ENCODE results near the gene HAS3.

GRCh38 chr16:69114346-69114975 lies 9.0 kb downstream of the HAS3 start:
- no peak for TF ChIP-seq CTCF (IDR thresholded peaks at IDR 0.05)
- no peak for TF ChIP-seq POLR2A (IDR thresholded peaks at IDR 0.05)
- TF ChIP-seq EP300 (IDR thresholded peaks at IDR 0.05), result no peak
